Measurements from ENCODE around the gene CST4. TPM values are rescaled to one million over a fixed set of nuclear protein-coding genes. Genes with fewer than 3 reads are reported as not detected.
"Not testable (repeated sequence)": the region's sequence is repeated elsewhere in the genome, so short reads cannot be mapped to it uniquely, and the experiment has no call there.

The CST4 gene
- polyA plus RNA-seq, 1 of the 3 experiments (the other 2 are of a cell fraction), result not detected

- TF ChIP-seq EZH2phosphoT487 (IDR thresholded peaks at IDR 0.05; ENCODE audit: borderline replicate concordance, low read depth) (no peak), MXI1 (IDR thresholded peaks at IDR 0.05; ENCODE audit: low read depth, low read length) (no peak), EP300 (IDR thresholded peaks at IDR 0.05; ENCODE audit: borderline replicate concordance in 1 of 2, low read depth in 1 of 2, low read length in 1 of 2) (no peak), FOSL2 (IDR thresholded peaks at IDR 0.05; ENCODE audit: borderline replicate concordance, low read depth) (no peak), IRF3 (IDR thresholded peaks at IDR 0.05; ENCODE audit: low read depth, low read length) (no peak), FOXM1 (IDR thresholded peaks at IDR 0.05; ENCODE audit: low read depth) (no peak)
- TF ChIP-seq, protein P1, sequence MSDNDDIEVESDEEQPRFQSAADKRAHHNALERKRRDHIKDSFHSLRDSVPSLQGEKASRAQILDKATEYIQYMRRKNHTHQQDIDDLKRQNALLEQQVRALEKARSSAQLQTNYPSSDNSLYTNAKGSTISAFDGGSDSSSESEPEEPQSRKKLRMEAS (IDR thresholded peaks at IDR 0.05; ENCODE audit: low read depth), result no peak
- no peaks in the 10 kb centered on the region for H3K9me2 ChIP-seq
- no peak overlapping the region for H3K4me3 ChIP-seq (ENCODE audit: low read depth in 2 of 2, low read length in 1 of 2)
- H3K27me3 ChIP-seq (ENCODE audit: insufficient read depth), result peaks cover 23% of the 10 kb centered on the region; the same call in 1 of the 2 replicates
- no peak overlapping the region for H3K27ac ChIP-seq (ENCODE audit: low read depth in 2 of 2, low read length in 1 of 2)
- no peaks in the 10 kb centered on the region for H3K4me1 ChIP-seq (ENCODE audit: control insufficient read depth in 1 of 2, insufficient read depth in 2 of 2, low read depth in 1 of 2, low read length in 1 of 2)
- no peaks in the 10 kb centered on the region for H3F3A ChIP-seq (replicated peaks; ENCODE audit: insufficient read depth)
- H3K9ac ChIP-seq, result no peak overlapping the region
- no peak overlapping the region for H3K4me2 ChIP-seq
- no peak overlapping the region for H2AFZ ChIP-seq (ENCODE audit: low read depth)
- WGBS (ENCODE audit: low lambda C conversion rate), result 31% methylated on average over 4 of the region's 4 CpGs
- CTCF ChIA-PET, result no interaction called here
- no peaks in the 10 kb centered on the region for H3K36me3 ChIP-seq (replicated peaks in 1 of 2; ENCODE audit: control insufficient read depth in 1 of 2, insufficient read depth in 2 of 2, low read length in 1 of 2)
- no peaks in the 10 kb centered on the region for H3K9me3 ChIP-seq
- DNase-seq, result no peak
- H3K79me2 ChIP-seq (ENCODE audit: insufficient read depth), result no peaks in the 10 kb centered on the region
- H4K20me1 ChIP-seq (ENCODE audit: insufficient read depth), result no peaks in the 10 kb centered on the region
- POLR2A ChIA-PET, result no interaction called here
Measured at GRCh38 chr20:23666189-23666588, 22.6 kb downstream of the CST4 start.

- no peak for DNase-seq
- Histone ChIP-seq H3F3A (replicated peaks; ENCODE audit: insufficient read depth) (no peaks in the 10 kb centered on the region), H3K9ac (no peak overlapping the region), H3K27me3 (ENCODE audit: insufficient read depth) (peaks cover 15% of the 10 kb centered on the region; the same call in 1 of the 2 replicates), H3K27ac (ENCODE audit: low read depth in 2 of 2, low read length in 1 of 2) (no peak overlapping the region), H3K4me1 (ENCODE audit: control insufficient read depth in 1 of 2, insufficient read depth in 2 of 2, low read depth in 1 of 2, low read length in 1 of 2) (no peaks in the 10 kb centered on the region), H3K9me2 (no peaks in the 10 kb centered on the region), H4K20me1 (ENCODE audit: insufficient read depth) (no peaks in the 10 kb centered on the region), H3K9me3 (no peaks in the 10 kb centered on the region), H3K79me2 (ENCODE audit: insufficient read depth) (no peaks in the 10 kb centered on the region), H3K36me3 (replicated peaks in 1 of 2; ENCODE audit: control insufficient read depth in 1 of 2, insufficient read depth in 2 of 2, low read length in 1 of 2) (no peaks in the 10 kb centered on the region), H2AFZ (ENCODE audit: low read depth) (no peak overlapping the region), H3K4me3 (ENCODE audit: low read depth in 2 of 2, low read length in 1 of 2) (no peak overlapping the region), H3K4me2 (no peak overlapping the region)
- WGBS (ENCODE audit: low lambda C conversion rate), result 78% methylated on average over 3 of the region's 3 CpGs
- POLR2A ChIA-PET, result no interaction called here
- CTCF ChIA-PET, result no interaction called here
- TF ChIP-seq NFIC (IDR thresholded peaks at IDR 0.05; ENCODE audit: borderline replicate concordance) (no peak), NRF1 (IDR thresholded peaks at IDR 0.05; ENCODE audit: low read depth, low read length) (no peak), POLR2AphosphoS5 (IDR thresholded peaks at IDR 0.05; ENCODE audit: low read depth, low read length) (no peak), FOXM1 (IDR thresholded peaks at IDR 0.05; ENCODE audit: low read depth) (no peak), SIN3A (IDR thresholded peaks at IDR 0.05; ENCODE audit: borderline replicate concordance, low read depth, low read length) (no peak), TEAD4 (IDR thresholded peaks at IDR 0.05; ENCODE audit: borderline replicate concordance, insufficient read depth) (no peak), MXI1 (IDR thresholded peaks at IDR 0.05; ENCODE audit: low read depth, low read length) (no peak)
Measured at GRCh38 chr20:23664954-23665353, 23.9 kb downstream of the CST4 start.

DNA sequence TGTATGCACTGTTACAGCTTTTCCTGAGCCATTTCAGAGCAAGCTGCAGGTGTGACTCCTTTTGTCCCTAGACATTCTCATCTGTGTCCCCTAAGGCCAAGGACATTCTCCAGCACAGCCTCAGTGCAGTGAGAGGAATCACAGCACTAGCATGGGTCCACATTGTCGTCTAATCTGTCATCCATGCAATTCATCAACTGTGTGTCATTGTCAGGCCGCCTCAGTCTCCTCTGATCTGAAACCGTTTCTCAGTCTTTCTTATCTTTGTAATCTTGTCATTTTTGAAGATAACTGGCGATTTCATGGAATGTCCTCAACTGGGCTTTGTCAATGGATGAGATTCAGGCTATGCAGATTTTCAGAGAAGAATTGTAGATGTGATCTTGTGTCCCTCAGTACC is 24.8 kb downstream of the CST4 start:
- H3K9ac ChIP-seq; H3F3A ChIP-seq (replicated peaks; ENCODE audit: insufficient read depth); H3K4me3 ChIP-seq (ENCODE audit: low read depth in 2 of 2, low read length in 1 of 2); DNase-seq; H3K4me1 ChIP-seq (ENCODE audit: control insufficient read depth in 1 of 2, insufficient read depth in 2 of 2, low read depth in 1 of 2, low read length in 1 of 2); H3K79me2 ChIP-seq (ENCODE audit: insufficient read depth); CTCF ChIA-PET; H4K20me1 ChIP-seq (ENCODE audit: insufficient read depth); POLR2A ChIA-PET; H3K4me2 ChIP-seq; H2AFZ ChIP-seq (ENCODE audit: low read depth); H3K36me3 ChIP-seq (replicated peaks in 1 of 2; ENCODE audit: control insufficient read depth in 1 of 2, insufficient read depth in 2 of 2, low read length in 1 of 2); H3K27ac ChIP-seq (ENCODE audit: low read depth in 2 of 2, low read length in 1 of 2); H3K9me3 ChIP-seq; H3K9me2 ChIP-seq: not testable (repeated sequence)
- 8% methylated on average over 4 of the region's 4 CpGs for WGBS (ENCODE audit: low lambda C conversion rate)
- H3K27me3 ChIP-seq (ENCODE audit: insufficient read depth), result peaks cover 12% of the 10 kb centered on the region; the same call in 1 of the 2 replicates

All from SK-N-SH (cell line).